Left ventricle myocardium inferior (tissue), 1 donor: ENCODE results near the gene DCAF10. TPM values are rescaled to one million over a fixed set of nuclear protein-coding genes. Genes with fewer than 3 reads are reported as not detected.

Experiments
- DNase-seq: peaks from one replicate; pipeline ENCODE4 v3.0.0-alpha.2; 2020
- H3K27ac ChIP-seq: fragments of 200-600 bp; replicated peaks from 2 replicates; pipeline ENCODE4 v1.8.0; 2021
- H3K27me3 ChIP-seq: fragments of 200-600 bp; 2 replicates; pipeline ENCODE4 v1.8.0; 2021; ENCODE audit warnings: low read depth
- H3K36me3 ChIP-seq: fragments of 200-600 bp; 2 replicates; pipeline ENCODE4 v1.8.0; 2021
- H3K4me1 ChIP-seq: fragments of 200-600 bp; 2 replicates; pipeline ENCODE4 v1.8.0; 2021
- H3K4me3 ChIP-seq: fragments of 200-600 bp; 2 replicates; pipeline ENCODE4 v1.8.0; 2021; ENCODE audit warnings: mild to moderate bottlenecking, moderate library complexity
- H3K9me3 ChIP-seq: fragments of 200-600 bp; replicated peaks from 2 replicates; pipeline ENCODE4 v1.8.0; 2021
- intact Hi-C: fragments of 100-400 bp; cut with micrococcal nuclease; formaldehyde crosslinking; loops from one replicate; pipeline ENCODE4 v1.11.0; 2022
- total RNA-seq: library from RNA; stranded (reverse); fragmentation: NEBNext Ultra II Directional; extraction: Animal tissue kit (Norgen Biotek cat#: 25700); gene quantifications from one replicate; pipeline ENCODE4 v1.2.1, GENCODE V29; 2021
- TF ChIP-seq, protein P1 (sequence below): fragments of 200-600 bp; IDR thresholded peaks from 2 replicates; pipeline ENCODE4 v1.8.0; 2021; ENCODE audit warnings: antibody characterized with exemption, mild to moderate bottlenecking, borderline replicate concordance
- donor health status: DM: no; HTN: yes; CAD: no; lungs with severe emphysema.

DCAF10 gene
- total RNA-seq, 1 donor from 2014 or later, result 20.8 TPM

DNA sequence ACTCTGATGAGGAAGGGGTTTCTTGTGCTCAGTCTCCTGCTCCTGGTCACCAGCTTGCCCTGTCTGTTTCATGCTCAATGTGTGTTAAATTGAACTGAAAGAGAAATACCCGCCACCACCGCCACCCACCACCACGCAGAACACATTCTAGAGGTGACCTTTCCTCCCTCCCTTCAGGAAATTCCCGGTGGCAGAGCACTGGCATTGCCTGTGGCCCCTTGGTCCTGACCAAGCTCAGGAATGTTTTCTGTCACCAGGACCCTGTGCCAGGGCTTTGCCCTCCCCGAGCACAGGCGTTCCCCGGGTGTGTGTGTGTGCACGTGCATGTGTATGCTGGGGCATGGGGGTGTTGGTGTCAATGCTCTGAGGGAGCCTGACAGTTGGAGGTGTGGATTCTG lies 113.6 kb downstream of the DCAF10 start:
- Histone ChIP-seq H3K27me3 (no peaks in the 10 kb centered on the region), H3K27ac (no peak overlapping the region), H3K4me3 (no peak overlapping the region), H3K9me3 (no peaks in the 10 kb centered on the region), H3K4me1 (peaks cover 48% of the 10 kb centered on the region), H3K36me3 (peaks cover 7% of the 10 kb centered on the region)
- intact Hi-C loops, result loop anchor here (5.0 kb wide), 2 partner anchors 248 to 453 kb away; no protein-coding TSS in a partner anchor
- no peak for DNase-seq
- TF ChIP-seq, protein P1, sequence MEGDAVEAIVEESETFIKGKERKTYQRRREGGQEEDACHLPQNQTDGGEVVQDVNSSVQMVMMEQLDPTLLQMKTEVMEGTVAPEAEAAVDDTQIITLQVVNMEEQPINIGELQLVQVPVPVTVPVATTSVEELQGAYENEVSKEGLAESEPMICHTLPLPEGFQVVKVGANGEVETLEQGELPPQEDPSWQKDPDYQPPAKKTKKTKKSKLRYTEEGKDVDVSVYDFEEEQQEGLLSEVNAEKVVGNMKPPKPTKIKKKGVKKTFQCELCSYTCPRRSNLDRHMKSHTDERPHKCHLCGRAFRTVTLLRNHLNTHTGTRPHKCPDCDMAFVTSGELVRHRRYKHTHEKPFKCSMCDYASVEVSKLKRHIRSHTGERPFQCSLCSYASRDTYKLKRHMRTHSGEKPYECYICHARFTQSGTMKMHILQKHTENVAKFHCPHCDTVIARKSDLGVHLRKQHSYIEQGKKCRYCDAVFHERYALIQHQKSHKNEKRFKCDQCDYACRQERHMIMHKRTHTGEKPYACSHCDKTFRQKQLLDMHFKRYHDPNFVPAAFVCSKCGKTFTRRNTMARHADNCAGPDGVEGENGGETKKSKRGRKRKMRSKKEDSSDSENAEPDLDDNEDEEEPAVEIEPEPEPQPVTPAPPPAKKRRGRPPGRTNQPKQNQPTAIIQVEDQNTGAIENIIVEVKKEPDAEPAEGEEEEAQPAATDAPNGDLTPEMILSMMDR, result no peak

DNA sequence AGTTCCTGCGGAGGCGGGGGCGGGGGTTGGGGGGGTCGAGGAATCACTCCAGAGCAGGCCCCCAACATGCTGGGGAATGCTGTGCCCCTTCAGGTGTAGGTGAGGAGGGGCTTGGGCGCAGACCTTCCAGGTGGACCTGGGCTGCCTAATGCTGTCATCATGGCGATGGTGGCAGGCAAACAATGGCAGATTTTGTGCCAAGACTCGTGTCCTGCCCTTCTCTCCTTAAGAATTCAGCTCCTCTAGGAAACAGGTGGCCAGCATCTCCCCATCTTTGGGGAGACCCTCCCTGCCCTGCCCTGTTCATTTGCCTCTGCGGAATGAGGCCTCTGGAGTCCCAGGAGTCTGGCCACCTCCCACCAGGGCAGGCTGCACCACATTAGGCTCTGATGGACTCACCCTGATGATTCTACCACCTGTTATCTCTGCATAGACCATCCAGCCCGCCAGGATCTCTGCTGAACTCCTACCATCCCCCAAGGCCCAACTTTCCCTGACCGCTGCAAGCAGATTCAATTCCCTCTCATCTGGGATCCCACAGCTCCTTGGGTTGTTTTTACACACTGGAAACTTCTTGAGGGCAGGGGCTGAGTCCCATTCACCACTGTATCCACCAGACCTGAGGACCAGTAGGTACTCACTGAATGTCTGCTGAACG lies 114.2 kb downstream of the DCAF10 start:
- Histone ChIP-seq H3K9me3 (no peaks in the 10 kb centered on the region), H3K36me3 (peaks cover 12% of the 10 kb centered on the region), H3K4me3 (no peak overlapping the region), H3K27me3 (no peaks in the 10 kb centered on the region), H3K27ac (peak overlapping the region; percentile 87), H3K4me1 (peaks cover 48% of the 10 kb centered on the region)
- intact Hi-C loops, result loop anchor here (5.0 kb wide), 2 partner anchors 247 to 452 kb away; no protein-coding TSS in a partner anchor
- TF ChIP-seq, protein P1, result no peak
- DNase-seq, result no peak

DNA sequence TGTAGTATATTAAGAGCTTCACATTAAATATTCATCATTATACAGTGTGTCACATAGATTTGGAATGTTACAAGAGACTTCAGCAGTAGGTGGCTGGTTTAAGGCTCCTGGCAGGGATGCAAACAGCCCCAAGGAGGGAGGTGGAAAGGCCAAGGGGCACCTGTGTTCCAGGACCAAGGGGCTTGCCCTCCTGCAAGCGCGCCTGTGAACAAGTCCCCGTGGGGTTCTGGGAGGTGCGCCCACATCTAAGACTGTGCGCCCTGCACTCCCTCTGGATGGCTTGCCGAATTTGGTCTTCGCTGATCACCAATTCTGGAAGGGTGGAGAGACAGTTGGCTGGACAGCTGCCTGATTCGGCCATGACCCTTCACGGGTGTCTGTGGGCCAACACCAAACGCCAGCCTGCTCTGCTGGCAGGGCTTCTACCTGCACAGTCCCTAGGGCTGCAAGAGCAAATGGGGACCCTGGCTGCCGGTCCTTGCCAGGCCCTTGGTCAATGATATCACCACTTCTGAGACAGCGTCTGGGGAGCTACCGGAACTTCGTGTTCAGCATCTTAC lies 115.4 kb downstream of the DCAF10 start:
- Histone ChIP-seq H3K9me3 (no peaks in the 10 kb centered on the region), H3K36me3 (peaks cover 12% of the 10 kb centered on the region), H3K4me3 (peak overlapping the region; percentile 27), H3K27me3 (no peaks in the 10 kb centered on the region), H3K27ac (peak overlapping the region; percentile 87), H3K4me1 (peaks cover 52% of the 10 kb centered on the region)
- DNase-seq, result no peak
- TF ChIP-seq, protein P1, result no peak
- intact Hi-C loops, result no loop called here

DNA sequence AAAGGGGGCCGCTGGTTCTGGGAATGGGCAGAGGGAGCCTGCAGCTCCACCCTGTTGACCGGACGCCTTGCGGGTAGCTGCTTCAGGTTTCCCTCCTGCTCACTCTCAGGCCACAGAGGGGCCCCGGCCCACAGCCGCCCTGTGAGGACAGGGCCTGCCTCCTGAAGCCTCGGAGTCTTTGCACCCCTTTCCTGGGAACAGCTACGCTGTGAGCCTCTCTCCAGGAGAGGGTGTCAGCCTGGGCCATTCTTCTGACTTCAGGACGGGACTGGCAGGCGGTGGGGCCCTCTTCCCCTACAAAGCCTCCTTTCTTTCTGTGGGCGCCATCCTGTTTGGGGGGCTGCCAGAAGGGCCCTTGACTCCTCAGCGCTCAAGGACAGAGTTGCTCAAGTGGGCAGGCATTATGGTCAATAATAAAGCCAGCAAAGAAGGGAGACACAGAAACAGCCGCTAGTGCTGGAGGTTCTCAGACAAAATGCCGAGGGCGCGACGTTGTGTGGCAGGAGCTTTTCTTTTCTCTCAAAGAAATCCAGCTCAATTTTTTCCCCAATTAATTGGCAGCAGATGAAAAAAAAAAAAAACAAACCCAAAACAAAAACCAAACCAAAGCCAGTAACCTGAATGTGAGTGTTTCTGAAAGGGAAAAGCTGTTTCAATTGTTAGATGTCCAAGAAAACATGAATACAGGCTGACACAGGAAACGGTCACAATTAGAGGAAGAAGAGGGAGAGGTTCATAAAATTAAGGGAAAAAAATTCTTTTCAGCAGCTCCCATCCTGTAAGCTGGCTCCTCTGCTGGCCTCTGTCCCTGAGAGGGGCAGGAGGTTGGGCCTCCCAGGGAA lies 116.1 kb downstream of the DCAF10 start:
- H3K4me3 ChIP-seq, result peak overlapping the region; percentile 27
- no peaks in the 10 kb centered on the region for H3K27me3 ChIP-seq
- no peaks in the 10 kb centered on the region for H3K9me3 ChIP-seq
- peak overlapping the region; percentile 87 for H3K27ac ChIP-seq
- peaks cover 56% of the 10 kb centered on the region for H3K4me1 ChIP-seq
- TF ChIP-seq, protein P1, result no peak
- no peak for DNase-seq
- intact Hi-C loops, result no loop called here
- H3K36me3 ChIP-seq, result peaks cover 12% of the 10 kb centered on the region

Other genes with a start within 250 kb of the DCAF10 start
- gene FBXO10, start 224.4 kb upstream of the DCAF10 start, total RNA-seq, result 6.7 TPM
- 56.4 TPM for gene TOMM5, start 208.2 kb upstream of the DCAF10 start, total RNA-seq
- 1.1 TPM for gene FRMPD1, start 149.8 kb upstream of the DCAF10 start, total RNA-seq
- gene TRMT10B, start 47.0 kb upstream of the DCAF10 start, total RNA-seq, result 4.5 TPM
- 15.9 TPM for gene EXOSC3, start 15.7 kb upstream of the DCAF10 start, total RNA-seq
- gene SLC25A51, start 103.3 kb downstream of the DCAF10 start, total RNA-seq, result 21.4 TPM